Stimulated activated CD4-positive, alpha-beta T cell treated with anti-CD3 and anti-CD28 coated beads, Interleukin-2, amount 100 ng/mL, for 24 hours (primary cell): ENCODE data around the gene PROK1.

Experiments used
- DNase-seq, 2 donors: peaks; one replicate each; pipeline ENCODE4 v3.0.0-alpha.2; 2020

The PROK1 gene

DNA sequence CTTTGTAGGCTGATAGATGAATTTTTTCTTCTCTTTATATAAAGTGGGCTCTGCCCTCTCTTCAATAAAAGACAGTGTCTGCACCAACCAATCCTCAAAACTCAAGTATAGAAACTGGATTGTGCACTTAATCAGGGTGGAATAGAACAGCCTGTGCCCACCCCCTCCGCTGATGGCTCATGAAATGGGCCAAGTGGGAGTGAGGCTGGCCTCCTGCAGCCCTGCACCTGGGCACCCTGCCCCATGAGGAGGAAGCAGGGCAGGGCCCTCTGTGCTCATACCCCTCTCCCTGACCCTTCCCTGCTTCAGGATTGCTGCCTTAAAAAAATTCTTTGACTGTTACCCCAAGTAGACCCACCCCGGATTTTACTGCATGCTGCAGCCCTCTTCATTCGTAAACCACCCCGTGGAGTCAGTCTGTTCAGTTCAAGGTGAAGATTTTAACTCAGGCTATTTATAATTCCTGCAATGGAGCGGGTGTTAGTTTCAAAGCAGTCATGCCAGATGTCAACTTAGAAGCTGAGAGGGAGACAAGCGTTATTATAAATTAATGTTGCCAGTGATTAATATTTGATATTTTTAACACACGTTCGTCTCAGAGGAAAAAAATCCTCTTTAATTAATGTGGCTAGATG, 15.8 kb downstream of the PROK1 start:
- DNase-seq, result no peak

DNA sequence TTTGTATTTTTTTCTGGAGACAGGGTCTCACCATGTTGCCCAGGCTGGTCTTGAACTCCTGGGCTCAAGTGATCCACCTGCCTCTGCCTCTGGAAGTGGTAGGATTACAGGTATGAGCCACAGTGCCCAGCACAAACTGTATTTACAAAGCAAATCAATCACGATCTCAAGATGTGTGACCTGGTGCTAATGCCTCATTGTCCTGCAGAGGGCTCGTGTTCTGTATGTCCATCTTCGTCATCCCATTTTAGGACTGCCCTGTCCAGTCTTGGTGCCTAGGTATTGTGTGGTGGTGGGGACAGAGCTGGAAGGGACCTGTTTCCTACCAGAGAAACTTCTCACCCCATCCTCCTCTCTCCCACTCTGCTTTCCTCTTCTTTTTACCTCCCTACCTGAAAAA, 20.2 kb downstream of the PROK1 start:
- DNase-seq, result no peak

DNA sequence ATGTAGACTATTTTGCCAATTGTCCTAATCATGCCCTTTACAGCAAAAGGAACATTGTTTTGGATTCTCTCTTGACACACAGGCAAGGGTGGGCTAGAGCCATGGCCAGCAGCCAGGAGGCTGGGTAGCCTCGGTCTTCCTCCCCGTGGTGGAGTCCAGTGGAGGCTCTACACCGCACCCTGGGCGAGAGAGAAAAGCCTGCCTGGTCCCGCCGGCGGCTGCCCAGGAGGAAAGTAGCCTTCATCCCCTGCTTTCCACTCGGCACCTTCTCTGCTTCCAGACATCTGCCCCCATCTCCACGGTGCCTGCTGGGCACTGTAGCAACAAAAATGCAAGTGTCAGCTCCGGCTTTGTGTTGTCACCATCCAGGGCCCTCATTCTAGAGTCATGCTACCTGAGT, 21.6 kb downstream of the PROK1 start:
- no peak for DNase-seq

DNA sequence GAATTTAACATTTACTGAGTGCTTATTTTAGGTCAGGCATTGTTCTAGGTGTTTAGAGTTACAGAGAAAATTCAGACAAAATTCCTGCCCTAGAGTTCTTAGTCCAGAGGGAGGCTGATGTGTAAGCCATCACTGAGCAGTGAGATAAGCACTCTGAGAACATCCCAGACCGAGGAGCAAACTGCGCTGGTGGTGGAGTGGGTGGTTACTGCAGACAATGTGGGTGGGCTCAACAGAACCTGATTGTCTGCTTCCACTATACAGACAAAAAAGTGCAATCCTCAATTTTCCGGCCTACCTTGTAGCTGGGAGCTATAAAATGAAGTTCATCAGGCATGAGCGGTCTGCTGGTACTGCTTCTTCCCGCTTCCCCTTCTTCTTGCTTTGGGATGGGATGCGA, 23.5 kb downstream of the PROK1 start:
- no peak for DNase-seq

DNA sequence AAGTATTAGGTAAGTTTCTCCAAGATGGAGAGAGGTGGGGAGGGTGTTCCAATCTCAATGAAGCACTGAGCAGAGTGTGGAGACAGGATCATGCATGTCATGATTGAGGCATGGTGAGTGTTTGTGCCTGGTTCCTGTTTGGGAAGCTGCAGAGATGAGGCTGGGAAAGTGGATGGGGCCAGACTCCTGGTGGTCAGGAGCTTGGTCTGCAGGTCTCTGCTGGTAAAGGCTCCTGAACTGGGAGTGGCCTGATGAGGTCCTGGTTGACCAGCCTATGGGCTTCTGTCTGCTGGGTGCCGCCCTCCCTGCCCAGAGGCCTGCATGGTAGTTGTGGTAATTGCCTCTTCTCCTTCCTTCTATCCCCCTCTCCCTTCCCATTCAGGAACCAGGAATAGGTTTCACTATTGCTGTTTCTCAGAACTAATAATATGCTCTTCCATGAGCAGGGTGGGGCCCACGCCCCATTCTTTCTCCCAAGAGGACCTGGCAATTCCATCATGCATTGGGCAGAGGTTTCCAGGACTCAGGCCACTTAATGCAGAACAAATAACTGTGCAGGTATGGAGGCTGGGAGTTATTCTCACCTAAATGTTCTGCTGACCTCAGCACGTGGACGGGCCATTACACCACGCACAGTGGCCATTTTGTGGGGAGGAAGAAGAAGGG, 24.5 kb downstream of the PROK1 start:
- DNase-seq, result no peak

DNA sequence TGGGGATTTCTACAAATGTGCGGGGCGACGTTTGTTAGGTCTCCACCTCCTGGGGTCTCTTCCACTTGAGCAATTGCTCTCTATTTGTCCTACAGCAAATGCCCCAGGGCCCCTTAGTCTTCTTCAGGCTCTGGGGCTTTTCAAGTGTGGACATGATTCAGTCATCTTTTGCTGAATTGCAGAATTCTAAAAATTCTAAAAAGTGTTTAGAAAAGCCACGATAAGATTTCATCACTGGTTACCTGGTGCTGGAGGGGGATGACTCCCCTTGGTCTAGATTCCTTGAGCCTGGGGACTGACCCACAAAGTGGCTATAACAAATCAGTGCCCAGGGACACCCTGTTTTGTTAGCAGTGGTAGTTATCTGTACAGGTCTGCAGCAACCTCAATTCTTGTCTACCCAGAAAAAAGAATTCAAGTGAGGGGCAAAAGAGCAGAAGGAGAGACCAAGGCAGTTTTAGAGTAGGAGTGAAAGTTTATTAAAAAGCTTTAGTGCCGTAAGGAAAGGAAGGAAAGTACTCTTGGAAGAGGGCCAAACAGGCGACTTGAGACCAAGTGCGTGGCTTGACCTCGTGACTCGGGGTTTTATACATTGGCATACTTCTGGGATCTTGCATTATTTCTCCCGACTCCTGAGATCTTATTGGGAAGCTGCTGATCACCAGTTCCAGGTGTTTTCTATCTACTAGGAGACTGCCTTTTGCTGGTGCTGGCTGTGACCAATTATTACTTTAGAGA, 25.2 kb downstream of the PROK1 start:
- no peak for DNase-seq

DNA sequence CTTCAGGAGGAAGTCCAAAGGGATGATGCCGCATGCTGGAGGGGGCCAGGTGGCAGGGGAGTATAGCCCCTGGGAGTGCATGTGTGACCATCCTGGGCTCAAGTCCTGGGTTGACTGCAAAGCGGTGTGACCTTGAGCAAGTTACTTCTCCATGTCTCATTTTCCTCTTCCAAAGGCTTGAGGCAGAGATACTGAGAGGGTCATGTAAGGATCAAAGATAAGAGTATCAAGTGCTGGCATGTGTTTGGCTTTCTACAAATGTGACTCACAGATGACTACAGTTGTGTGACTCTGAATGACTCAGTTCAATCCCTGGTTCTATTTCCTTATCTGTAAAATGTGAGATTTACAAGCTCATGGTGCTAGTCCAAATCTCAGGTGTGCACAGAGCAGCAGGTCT, 26.1 kb downstream of the PROK1 start:
- DNase-seq, result no peak

DNA sequence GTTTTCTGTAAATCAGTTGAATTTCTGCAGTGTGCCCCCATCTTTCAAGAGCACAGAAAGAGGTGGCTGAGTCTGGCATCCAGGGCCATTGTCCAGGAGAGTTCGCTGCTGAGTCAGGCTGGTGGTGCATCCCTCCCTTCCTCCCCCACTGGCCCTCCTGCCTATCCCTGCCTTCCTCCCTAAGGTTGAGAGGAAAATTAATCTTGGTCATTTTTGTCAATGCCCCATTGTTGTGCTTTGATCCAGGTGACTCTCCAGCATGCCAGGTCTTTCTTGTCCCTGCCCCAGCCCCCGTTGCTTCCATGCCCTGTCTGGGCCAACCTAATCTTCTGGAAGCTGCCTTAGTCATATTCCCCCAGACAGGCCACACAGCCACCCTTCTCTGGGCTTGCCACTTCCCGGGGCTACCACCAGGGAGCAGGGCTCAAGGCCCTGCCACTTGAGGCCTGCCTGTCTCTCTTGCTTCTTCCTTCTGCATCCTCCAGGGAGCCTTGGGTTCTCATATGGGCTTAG, 26.6 kb downstream of the PROK1 start:
- no peak for DNase-seq

DNA sequence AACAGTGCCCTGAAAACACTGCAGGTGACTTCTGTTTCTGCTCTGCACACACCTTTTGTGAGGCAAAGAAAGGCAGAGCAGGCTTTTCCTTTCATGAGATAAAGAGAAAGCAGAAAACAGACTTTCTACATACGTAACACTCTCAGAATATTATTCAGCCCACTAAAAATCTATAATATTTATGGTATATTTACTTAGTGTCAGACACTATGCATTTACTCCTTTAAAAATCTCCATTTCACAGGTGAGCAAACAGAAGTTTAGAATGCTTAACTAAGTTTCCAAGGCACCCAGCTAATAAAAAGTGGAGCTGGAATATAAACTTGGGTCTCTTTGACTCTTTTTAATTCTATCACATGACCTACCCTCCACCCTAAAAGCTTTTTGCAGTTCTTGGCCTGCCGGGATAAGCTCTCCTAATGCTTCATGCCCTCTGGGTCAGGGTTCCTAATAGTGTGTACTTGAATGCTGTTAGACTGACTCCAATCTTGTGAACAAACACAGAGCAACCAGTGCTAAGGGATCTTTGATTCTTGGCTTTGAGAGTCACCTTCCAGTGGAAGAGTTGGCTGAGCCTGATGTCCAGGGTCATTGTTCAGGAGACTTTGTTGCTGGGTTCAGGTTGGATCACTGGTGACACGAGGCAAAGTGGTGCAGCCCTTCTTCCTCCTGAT, 27.2 kb downstream of the PROK1 start:
- DNase-seq, result no peak

DNA sequence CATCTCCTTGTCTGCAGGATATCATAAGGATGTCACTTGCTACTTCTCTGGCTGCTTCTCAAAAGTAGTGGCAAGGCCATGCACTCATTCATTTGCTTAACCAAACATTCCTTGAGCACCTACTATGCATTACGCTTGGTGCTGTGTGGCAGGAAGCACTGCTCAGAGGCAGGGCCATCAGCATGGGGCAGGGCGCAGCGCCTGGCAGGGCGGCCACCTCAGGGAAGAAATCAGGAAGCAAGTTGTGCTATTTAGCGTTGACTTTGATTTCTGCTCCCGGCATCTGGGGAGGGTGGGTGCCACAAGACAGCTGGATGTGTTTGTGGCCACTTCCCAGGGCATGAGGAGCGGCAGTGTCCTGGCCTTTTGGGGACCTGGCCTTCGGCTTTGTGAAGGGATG, 27.9 kb downstream of the PROK1 start:
- DNase-seq, result no peak

DNA sequence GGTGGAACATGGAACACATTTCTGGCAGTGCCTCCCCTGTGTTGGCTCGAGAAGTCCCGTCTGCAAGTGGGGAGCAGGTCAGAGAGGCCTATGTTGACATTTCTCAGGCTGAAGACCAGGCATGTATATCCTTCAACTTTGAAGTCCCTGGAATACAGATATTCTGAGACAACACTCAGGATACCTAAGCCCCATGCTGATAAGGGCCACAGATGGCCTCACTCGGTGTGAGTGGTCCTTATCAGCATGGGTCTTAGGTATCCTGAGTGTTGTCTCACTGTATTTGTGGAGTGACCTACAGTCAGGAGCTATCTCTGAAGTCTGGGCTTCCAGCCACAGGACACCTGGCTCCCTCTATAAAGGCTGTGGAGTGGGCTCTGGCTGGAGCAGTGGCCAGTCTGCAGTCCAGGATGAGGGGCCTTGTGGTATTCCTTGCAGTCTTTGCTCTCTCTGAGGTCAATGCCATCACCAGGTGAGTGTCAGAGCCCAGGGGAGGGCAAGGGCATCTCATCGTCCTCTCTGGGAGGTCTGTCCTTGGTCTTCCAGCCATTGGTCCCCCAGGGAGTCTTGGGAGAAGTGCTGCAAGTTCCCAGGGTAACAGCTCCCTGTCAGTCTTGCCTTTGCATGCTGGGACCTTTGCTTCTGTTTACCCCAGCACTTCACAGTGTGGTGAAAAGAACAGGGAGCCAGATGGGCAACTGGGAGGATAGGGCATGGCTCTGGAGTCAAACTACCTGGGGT, 29.6 kb downstream of the PROK1 start:
- no peak for DNase-seq

DNA sequence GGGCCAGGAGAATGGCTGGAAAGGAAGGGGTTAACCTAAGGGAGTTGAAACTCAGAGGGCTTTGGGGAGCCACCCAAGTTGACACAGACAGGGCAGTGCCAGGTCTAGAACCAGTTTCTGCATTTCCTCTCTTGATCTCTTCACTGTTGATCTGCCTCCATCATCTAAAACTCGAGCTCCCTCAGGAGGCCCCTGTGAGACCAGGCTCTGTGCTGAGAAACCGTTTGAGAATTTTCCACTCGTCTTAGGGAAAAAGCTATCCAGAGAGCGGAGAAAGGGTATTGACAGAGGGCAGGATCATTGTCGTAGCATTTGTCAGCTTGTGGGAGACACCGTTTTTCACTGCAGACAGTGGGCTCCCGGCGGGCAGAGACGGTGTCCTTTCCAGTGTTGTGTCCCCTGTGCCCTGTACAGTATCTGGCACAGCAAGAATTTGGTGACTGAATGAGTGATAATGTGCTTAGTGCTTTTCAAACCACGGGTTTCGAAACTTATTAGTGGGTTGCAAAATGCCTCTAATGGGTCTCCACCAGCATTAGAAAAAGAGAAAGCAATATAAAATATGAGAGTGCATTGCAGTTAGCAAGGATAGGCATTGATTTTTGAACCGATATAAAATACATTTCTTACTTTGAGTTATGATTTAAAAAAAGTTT, 31.1 kb downstream of the PROK1 start:
- no peak for DNase-seq

DNA sequence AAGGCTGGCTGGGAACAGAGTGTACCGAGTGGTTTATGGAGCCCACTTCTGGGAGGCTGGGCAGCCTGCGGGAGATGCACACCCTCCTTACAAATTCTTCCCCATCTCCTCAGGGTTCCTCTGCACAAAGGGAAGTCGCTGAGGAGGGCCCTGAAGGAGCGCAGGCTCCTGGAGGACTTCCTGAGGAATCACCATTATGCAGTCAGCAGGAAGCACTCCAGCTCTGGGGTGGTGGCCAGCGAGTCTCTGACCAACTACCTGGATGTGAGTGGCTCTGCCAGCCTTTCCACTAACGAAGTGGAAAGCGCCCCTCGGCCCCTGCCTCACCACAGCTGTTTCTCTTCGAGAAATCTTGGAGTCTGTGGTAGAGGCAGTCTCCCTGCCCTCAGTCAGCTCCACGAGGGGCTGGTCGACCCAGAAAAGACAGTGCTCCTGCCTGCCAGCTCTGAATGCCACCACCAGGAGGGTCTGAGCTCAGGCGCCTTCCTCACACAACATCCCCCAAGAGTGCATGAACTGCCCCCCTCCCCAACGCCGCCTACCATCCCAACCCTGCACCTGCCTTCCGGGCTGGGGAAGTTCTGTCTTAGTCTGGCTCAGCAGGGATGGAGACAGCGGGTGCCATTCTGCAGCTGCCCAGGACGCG, 31.8 kb downstream of the PROK1 start:
- no peak for DNase-seq

DNA sequence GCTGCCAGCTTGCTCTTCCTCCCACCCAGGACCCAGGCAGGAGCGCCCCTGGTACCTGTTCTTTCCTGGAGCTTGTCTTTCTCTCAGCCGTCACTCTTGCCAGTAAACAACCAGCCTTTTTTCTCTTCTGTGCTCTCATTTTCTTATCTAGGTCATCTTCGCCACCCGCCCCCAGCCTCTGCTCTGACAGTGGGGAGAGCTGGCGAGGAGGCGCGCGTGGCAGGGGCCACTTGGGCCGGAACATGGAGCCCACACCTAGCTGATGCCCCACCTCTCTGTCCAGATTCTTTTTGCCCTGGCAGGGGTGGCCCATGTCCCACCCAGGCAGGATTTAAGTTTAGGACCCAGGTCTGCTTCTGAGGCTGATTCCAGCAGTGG, 32.3 kb downstream of the PROK1 start:
- DNase-seq, result no peak

DNA sequence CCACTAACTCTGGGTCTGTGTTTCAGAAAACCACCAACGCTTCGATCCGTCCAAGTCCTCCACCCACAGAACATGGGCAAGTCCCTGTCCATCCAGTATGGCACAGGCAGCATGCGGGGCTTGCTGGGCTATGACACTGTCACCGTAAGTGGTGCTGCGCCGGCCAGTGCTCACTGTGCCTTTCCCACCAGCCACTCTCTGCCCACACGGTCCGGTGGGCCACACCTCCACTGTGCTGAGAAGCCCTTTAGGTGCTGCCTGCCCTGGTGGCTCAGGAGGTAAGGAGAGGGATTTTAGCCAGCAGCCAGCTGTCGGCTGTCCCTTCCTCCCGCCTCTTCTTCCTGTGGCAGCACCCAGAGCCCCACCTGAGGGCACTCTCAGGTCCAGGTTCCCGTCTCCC, 33.9 kb downstream of the PROK1 start:
- no peak for DNase-seq

DNA sequence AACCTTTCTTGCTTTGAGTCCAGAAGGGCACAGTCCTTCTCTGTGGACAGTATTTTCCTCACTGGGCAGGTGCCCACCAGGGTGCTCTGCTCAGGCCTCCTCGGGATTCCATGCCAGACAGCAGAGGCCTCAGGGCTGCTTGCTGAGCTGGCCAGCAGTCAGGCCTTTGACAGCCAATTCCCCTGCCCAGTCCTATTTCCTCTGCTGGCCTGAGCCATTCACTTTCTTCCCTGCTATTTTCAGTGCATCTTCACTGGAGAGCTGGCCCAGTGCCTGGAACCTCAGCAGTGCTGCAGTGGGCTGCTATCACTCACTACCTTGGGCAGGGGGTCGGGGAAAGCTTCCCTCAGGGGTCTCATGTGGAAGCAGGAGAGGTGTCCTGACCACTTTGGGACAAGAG, 34.8 kb downstream of the PROK1 start:
- no peak for DNase-seq

DNA sequence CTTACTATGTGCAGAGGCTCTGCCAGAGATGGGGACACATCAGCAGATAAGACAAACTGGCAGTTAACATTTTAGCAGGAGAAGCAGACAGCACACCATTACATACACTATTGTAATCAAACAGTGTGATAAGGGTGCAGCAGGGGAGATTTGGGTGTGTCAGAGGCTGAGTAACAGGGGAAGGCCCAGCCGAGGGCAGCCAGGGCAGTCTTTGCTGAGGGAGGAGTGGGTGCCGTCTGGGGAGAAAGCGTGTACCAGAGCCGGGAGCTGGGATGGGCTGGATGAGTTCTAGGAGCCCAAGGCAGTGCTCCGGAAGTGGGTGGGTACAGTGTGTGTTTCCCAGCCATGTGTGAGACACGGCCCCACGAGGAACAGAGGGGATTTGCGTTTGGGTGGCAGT, 36.8 kb downstream of the PROK1 start:
- no peak for DNase-seq

DNA sequence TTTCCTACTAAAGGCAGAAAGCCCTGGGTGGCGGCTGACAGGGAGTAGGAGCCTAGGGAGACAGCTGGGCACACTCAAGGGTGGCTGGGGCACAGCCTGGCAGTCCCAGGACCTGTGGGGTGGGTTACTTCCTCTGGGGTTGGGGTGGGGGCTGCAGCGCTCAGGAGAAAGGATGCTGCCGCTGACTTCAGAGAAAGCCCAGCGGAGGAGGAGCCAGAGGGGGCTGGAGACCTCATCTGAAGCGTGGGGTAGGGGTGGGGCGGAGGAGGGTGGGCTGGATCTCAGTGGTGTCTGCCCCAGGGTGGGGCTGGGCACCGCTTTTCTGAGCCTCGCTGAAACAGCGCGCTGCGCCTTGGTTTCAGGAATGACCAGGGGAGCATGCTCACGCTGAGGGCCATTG, 37.2 kb downstream of the PROK1 start:
- DNase-seq, result no peak

DNA sequence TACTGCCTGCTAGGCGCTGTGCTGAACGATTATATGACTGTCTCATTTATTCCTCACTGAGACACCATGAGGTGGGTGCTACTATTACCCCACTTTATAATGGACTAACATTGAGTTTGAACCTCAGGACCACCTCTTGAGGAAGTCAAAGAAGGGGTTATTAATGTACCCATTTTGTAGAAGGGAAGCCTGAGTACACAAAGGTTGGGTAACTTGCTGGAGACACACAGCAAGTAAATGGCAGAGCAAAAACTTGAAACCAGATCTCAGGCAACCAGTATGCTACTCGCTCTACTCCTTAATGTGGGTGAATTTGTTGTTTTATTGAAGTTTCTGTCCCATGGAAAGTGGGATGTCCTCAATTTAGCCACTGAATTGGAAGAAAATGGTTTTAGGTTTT, 37.9 kb downstream of the PROK1 start:
- no peak for DNase-seq

DNA sequence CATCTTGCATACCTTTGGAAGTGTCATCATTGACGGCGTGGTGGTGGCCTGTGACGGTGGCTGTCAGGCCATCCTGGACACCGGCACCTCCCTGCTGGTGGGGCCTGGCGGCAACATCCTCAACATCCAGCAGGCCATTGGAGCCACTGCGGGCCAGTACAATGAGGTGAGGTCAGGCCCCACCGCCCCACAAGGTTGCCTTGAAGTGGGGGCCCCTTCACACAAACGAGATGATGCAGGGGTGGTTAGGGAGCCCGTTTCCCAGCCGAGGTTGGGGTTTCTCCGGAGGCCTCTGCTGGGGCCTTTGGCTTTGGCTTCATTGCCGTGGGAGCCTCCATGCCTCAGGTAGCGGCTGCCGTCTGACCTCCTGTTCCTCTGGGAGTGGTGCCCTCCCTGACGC, 38.5 kb downstream of the PROK1 start:
- no peak for DNase-seq

DNA sequence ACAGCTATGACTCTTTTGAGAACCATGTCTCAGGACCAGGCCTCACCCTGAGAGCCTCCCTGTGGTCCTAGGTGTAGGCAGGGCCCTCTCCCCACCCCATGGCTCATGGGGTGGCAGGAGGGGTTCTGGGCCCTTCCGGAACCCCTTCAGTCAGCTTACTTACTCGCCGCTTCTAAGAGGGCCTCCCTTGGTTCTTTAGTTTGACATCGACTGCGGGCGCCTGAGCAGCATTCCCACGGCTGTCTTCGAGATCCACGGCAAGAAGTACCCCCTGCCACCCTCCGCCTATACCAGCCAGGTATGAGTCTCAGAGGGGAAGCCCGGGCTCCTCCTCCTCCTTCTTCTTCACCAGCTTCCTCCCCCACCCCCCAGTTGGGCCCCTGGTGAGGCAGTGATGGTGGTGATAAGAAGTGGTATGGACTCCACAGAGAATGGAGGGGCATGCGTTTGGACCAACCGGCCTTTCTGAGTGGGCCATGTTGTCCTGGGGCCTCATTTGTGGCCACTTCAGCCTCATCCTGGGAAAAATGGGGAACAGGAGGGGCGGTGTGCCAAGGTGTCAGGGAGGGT, 39.1 kb downstream of the PROK1 start:
- no peak for DNase-seq
